ENCODE data around the gene ADAD1. TPM values are rescaled to one million over a fixed set of nuclear protein-coding genes. Genes with fewer than 3 reads are reported as not detected.

Gene ADAD1
- total RNA-seq, 1 donor from 2014 or later, result not detected

GRCh38 chr4:122476126-122476525 is 97.3 kb downstream of the ADAD1 start:
- DNase-seq (ENCODE audit: low spot score in 2 of 2, unreplicated experiment in 2 of 2), result no peak
- TF ChIP-seq CTCF (IDR thresholded peaks at IDR 0.05; ENCODE audit: unreplicated experiment), result no peak
- Mint-ChIP-seq H3K36me3 (no peaks in the 10 kb centered on the region), H3K27me3 (ENCODE audit: low read depth) (no peaks in the 10 kb centered on the region), H3K27ac (no peak overlapping the region), H3K9me3 (peaks cover 27% of the 10 kb centered on the region), H3K4me3 (no peak overlapping the region), H3K4me1 (peaks cover 15% of the 10 kb centered on the region)

- H3K27ac Mint-ChIP-seq, result no peak overlapping the region
- DNase-seq (ENCODE audit: low spot score in 2 of 2, unreplicated experiment in 2 of 2), result no peak
- no peak overlapping the region for H3K4me3 Mint-ChIP-seq
- no peak for TF ChIP-seq CTCF (IDR thresholded peaks at IDR 0.05; ENCODE audit: unreplicated experiment)
- no peaks in the 10 kb centered on the region for H3K36me3 Mint-ChIP-seq
- H3K4me1 Mint-ChIP-seq, result peaks cover 19% of the 10 kb centered on the region
- no peaks in the 10 kb centered on the region for H3K27me3 Mint-ChIP-seq (ENCODE audit: low read depth)
- H3K9me3 Mint-ChIP-seq, result peaks cover 27% of the 10 kb centered on the region
Measured at GRCh38 chr4:122476745-122477144, 97.9 kb downstream of the ADAD1 start.

Other genes with a start within 250 kb of the ADAD1 start
- 66.7 to 75.7 TPM (median 68.2 TPM) in 3 replicates for gene BLTP1, start 226.7 kb upstream of the ADAD1 start, total RNA-seq
- gene IL2, start 77.7 kb downstream of the ADAD1 start, total RNA-seq, result not detected in 3 replicates
- not detected in 3 replicates for gene IL21, start 242.1 kb downstream of the ADAD1 start, total RNA-seq